DMS114 treated with DMSO at 0.1 percent for 48 hours (cell line): Measurements from ENCODE around the gene FNTB.
A peak's percentile ranks its signal among the peaks of the same experiment; 100 is the strongest.

Experiments
- DNase-seq: peaks from one replicate; lab custom pipeline; 2025; ENCODE audit not compliant: unreplicated experiment; lab: John Stamatoyannopoulos, UW

The FNTB gene

GRCh38 chr14:64986648-64987437 is at the start of gene FNTB:
Gene FNTB (plus strand): TSS chr14:64986895. CDS start chr14:64986954, 59 bp downstream.
- DNase-seq, result peak; percentile 95

GRCh38 chr14:64937171-64937820 is 49.4 kb upstream of the FNTB start:
- no peak for DNase-seq

- DNase-seq, result no peak
Observed at GRCh38 chr14:64937821-64938193, 48.9 kb upstream of the FNTB start.

GRCh38 chr14:64938972-64939816 is 47.5 kb upstream of the FNTB start:
- DNase-seq, result no peak

GRCh38 chr14:64939817-64940190 is 46.9 kb upstream of the FNTB start:
- DNase-seq, result no peak

- DNase-seq, result no peak
Observed at GRCh38 chr14:64940336-64940910, 46.3 kb upstream of the FNTB start.

- no peak for DNase-seq
Observed at GRCh38 chr14:64942531-64943111, 44.1 kb upstream of the FNTB start, which contains the start of gene GPX2. Gene GPX2 (minus strand): TSS chr14:64942745. CDS start chr14:64942726, 19 bp downstream.

GRCh38 chr14:64943556-64943955 is 43.1 kb upstream of the FNTB start:
- DNase-seq, result no peak

- DNase-seq, result no peak
Observed at GRCh38 chr14:64944041-64944440, 42.7 kb upstream of the FNTB start.

- no peak for DNase-seq
Observed at GRCh38 chr14:64944861-64945260, 41.8 kb upstream of the FNTB start.

- DNase-seq, result no peak
Observed at GRCh38 chr14:64945431-64946178, 41.1 kb upstream of the FNTB start.

- DNase-seq, result no peak
Observed at GRCh38 chr14:64946310-64947045, 40.2 kb upstream of the FNTB start.

GRCh38 chr14:64947710-64948611 is 38.7 kb upstream of the FNTB start:
- no peak for DNase-seq

- no peak for DNase-seq
Observed at GRCh38 chr14:64948612-64949210, 38.0 kb upstream of the FNTB start.

- no peak for DNase-seq
Observed at GRCh38 chr14:64950889-64951288, 35.8 kb upstream of the FNTB start.

GRCh38 chr14:64951291-64951690 is 35.4 kb upstream of the FNTB start:
- DNase-seq, result no peak

- DNase-seq, result no peak
Observed at GRCh38 chr14:64951724-64952123, 35.0 kb upstream of the FNTB start.
